HT-29 (cell line): Measurements from ENCODE around the gene RNF40. TPM values are rescaled to one million over a fixed set of nuclear protein-coding genes. Genes with fewer than 3 reads are reported as not detected.
"Not testable (repeated sequence)": the region's sequence is repeated elsewhere in the genome, so short reads cannot be mapped to it uniquely, and the experiment has no call there.

ENCODE experiments used
- DNase-seq: peaks from one replicate; pipeline ENCODE4 v3.0.0-alpha.2; 2015; ENCODE audit warnings: low spot score
- small RNA-seq: library from RNA; depleted of rRNA; stranded (forward); fragments of <200 nt; gene quantifications from one replicate; pipeline ENCODE3, GENCODE V24; 2014
- total RNA-seq: library from RNA; depleted of rRNA; stranded (reverse); fragments of >200 nt; shearing (Covaris generic); gene quantifications from 2 replicates; pipeline ENCODE4 v1.2.3, GENCODE V29; 2014; rRNA removed

Gene RNF40
- total RNA-seq, 1 experiment from 2014 or later = 109 TPM

- DNase-seq = no peak
Measured at GRCh38 chr16:30816769-30817168, 54.6 kb downstream of the RNF40 start.

DNA sequence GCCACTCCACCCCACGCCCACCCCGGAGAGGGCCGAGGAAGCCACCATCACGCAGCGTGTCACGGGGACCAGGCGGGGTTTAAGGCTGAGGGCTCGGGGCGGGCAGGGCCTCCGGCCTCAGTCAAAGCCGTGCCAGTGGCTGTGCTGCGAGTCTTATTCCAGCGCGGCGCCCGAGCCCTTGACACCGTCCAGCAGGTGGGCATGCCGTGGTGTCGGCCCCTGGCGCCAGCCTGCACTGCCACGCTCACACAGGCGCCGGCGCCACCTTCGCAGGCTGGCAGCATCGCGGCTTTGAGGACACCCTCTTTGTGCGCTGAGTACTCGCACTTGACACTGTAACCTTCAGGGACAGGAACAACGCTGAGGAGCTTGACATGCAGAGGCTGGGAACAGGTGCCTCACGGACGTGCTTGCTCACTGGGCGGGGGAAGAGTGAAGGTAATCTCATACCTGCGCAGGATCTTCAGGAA, 58.9 kb downstream of the RNF40 start:
- DNase-seq = no peak

DNA sequence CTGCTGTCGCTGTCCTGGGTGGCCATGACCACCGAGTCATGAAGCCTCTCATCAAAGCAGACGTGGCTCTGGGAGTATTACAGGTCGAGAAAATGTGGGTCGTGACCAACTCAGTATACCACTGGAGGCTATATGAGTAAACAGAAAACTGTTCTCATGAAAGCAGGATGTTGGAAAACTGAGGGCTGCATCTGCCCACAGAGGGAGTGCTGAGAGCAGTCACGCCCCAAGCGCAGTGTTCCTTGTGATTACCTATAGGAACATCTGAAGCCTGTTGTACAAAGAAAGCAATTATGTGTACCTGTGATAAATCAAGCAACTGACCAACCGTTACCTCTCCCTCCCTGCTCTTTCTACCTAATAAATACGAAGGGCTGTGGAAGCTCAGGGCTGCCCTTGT, 59.3 kb downstream of the RNF40 start:
- not testable (repeated sequence) for DNase-seq

GRCh38 chr16:30821891-30822290, 59.8 kb downstream of the RNF40 start:
- DNase-seq = no peak

Small RNA genes lying within 50 kb of the gene (small RNA-seq; reads per million reads assigned to genes)
- gene RF00017 = not detected

Other genes with a start within 250 kb of the RNF40 start
- gene ZNF768, start 235.8 kb upstream of the RNF40 start, total RNA-seq = 47.1 and 47.9 TPM in 2 replicates
- 7.9 and 8.8 TPM in 2 replicates for gene ZNF747, start 227.5 kb upstream of the RNF40 start, total RNA-seq
- 8.3 and 9.9 TPM in 2 replicates for gene ZNF764, start 203.9 kb upstream of the RNF40 start, total RNA-seq
- 5.7 and 7.5 TPM in 2 replicates for gene ZNF688, start 190.6 kb upstream of the RNF40 start, total RNA-seq
- gene ZNF785, start 176.6 kb upstream of the RNF40 start, total RNA-seq = 7.7 and 12.2 TPM in 2 replicates
- gene ZNF689, start 151.9 kb upstream of the RNF40 start, total RNA-seq = 4.9 and 7.7 TPM in 2 replicates
- 20.8 and 22.9 TPM in 2 replicates for gene PRR14, start 111.4 kb upstream of the RNF40 start, total RNA-seq
- gene FBRS, start 103.9 kb upstream of the RNF40 start, total RNA-seq = 33.6 and 38.0 TPM in 2 replicates
- 33.2 and 46.2 TPM in 2 replicates for gene SRCAP, start 63.2 kb upstream of the RNF40 start, total RNA-seq
- gene PHKG2, start 13.9 kb upstream of the RNF40 start, total RNA-seq = 58.3 and 69.5 TPM in 2 replicates
- 13.5 and 23.4 TPM in 2 replicates for gene CFAP119, start 260 bp upstream of the RNF40 start, total RNA-seq
- gene ZNF629, start 24.9 kb downstream of the RNF40 start, total RNA-seq = 19.8 and 21.3 TPM in 2 replicates
- gene BCL7C, start 131.8 kb downstream of the RNF40 start, total RNA-seq = 28.3 and 34.3 TPM in 2 replicates
- not detected in 2 replicates for gene CTF1, start 134.3 kb downstream of the RNF40 start, total RNA-seq
- gene FBXL19, start 161.2 kb downstream of the RNF40 start, total RNA-seq = 42.6 and 43.3 TPM in 2 replicates
- gene ORAI3, start 186.7 kb downstream of the RNF40 start, total RNA-seq = 16.9 and 22.9 TPM in 2 replicates
- gene SETD1A, start 195.4 kb downstream of the RNF40 start, total RNA-seq = 7.7 and 9.8 TPM in 2 replicates
- 24.7 and 28.9 TPM in 2 replicates for gene HSD3B7, start 222.9 kb downstream of the RNF40 start, total RNA-seq
- not detected in 2 replicates for gene STX1B, start 248.3 kb downstream of the RNF40 start, total RNA-seq